ENCODE measurements around the gene PNLIPRP3. TPM values are rescaled to one million over a fixed set of nuclear protein-coding genes. Genes with fewer than 3 reads are reported as not detected.

The PNLIPRP3 gene
- total RNA-seq, 2 experiments from 2014 or later: not detected

- no peak overlapping the region for H3K27ac ChIP-seq (ENCODE audit: low read depth in 1 of 2, low read length in 2 of 2)
- ATAC-seq (ENCODE audit: poor library complexity) (no peak), DNase-seq (no peak)
- Mint-ChIP-seq H3K9me3 (no peaks in the 10 kb centered on the region), H3K4me3 (no peak overlapping the region), H3K36me3 (ENCODE audit: low read depth) (no peaks in the 10 kb centered on the region), H3K4me1 (ENCODE audit: low read depth) (no peaks in the 10 kb centered on the region), H3K27ac (no peak overlapping the region), H3K27me3 (peaks cover 8% of the 10 kb centered on the region)
- no peaks in the 10 kb centered on the region for H3K27me3 ChIP-seq (ENCODE audit: control insufficient read depth in 1 of 2, insufficient read depth in 2 of 2, low read length in 2 of 2)
- intact Hi-C loops (cut with DNase I, micrococcal nuclease): no loop called here
- no peaks in the 10 kb centered on the region for H3K36me3 ChIP-seq (ENCODE audit: insufficient read depth, low read length)
- CTCF ChIA-PET: no interaction called here
- H3K9me3 ChIP-seq (ENCODE audit: control insufficient read depth in 1 of 2, insufficient read depth in 1 of 2, low read length in 2 of 2): no peaks in the 10 kb centered on the region
- POLR2A ChIA-PET: no interaction called here
- H3K4me3 ChIP-seq (ENCODE audit: low read length): no peak overlapping the region
- no peak for TF ChIP-seq CTCF (IDR thresholded peaks at IDR 0.05)
- H3K4me1 ChIP-seq (ENCODE audit: insufficient read depth, low read length): no peaks in the 10 kb centered on the region
Observed at GRCh38 chr10:116470071-116470470, 42.4 kb downstream of the PNLIPRP3 start.

GRCh38 chr10:116470768-116471415, 43.2 kb downstream of the PNLIPRP3 start:
- Histone ChIP-seq H3K4me1 (ENCODE audit: insufficient read depth, low read length) (no peaks in the 10 kb centered on the region), H3K27me3 (ENCODE audit: control insufficient read depth in 1 of 2, insufficient read depth in 2 of 2, low read length in 2 of 2) (no peaks in the 10 kb centered on the region), H3K27ac (ENCODE audit: low read depth in 1 of 2, low read length in 2 of 2) (no peak overlapping the region), H3K4me3 (ENCODE audit: low read length) (no peak overlapping the region), H3K36me3 (ENCODE audit: insufficient read depth, low read length) (no peaks in the 10 kb centered on the region), H3K9me3 (ENCODE audit: control insufficient read depth in 1 of 2, insufficient read depth in 1 of 2, low read length in 2 of 2) (no peaks in the 10 kb centered on the region)
- DNase-seq: no peak
- no peak for TF ChIP-seq CTCF (IDR thresholded peaks at IDR 0.05)
- Mint-ChIP-seq H3K27me3 (peaks cover 8% of the 10 kb centered on the region), H3K4me3 (no peak overlapping the region), H3K9me3 (no peaks in the 10 kb centered on the region), H3K36me3 (ENCODE audit: low read depth) (no peaks in the 10 kb centered on the region), H3K4me1 (ENCODE audit: low read depth) (no peaks in the 10 kb centered on the region), H3K27ac (no peak overlapping the region)
- CTCF ChIA-PET: no interaction called here
- ATAC-seq (ENCODE audit: poor library complexity): no peak
- intact Hi-C loops (cut with DNase I, micrococcal nuclease): no loop called here
- POLR2A ChIA-PET: no interaction called here

- H3K27me3 Mint-ChIP-seq: peaks cover 8% of the 10 kb centered on the region
- intact Hi-C loops (cut with DNase I, micrococcal nuclease): no loop called here
- ChIA-PET CTCF (no interaction called here), POLR2A (no interaction called here)
- H3K36me3 ChIP-seq (ENCODE audit: insufficient read depth, low read length): no peaks in the 10 kb centered on the region
- no peak overlapping the region for H3K27ac Mint-ChIP-seq
- no peaks in the 10 kb centered on the region for H3K4me1 Mint-ChIP-seq (ENCODE audit: low read depth)
- H3K9me3 ChIP-seq (ENCODE audit: control insufficient read depth in 1 of 2, insufficient read depth in 1 of 2, low read length in 2 of 2): no peaks in the 10 kb centered on the region
- H3K27me3 ChIP-seq (ENCODE audit: control insufficient read depth in 1 of 2, insufficient read depth in 2 of 2, low read length in 2 of 2): no peaks in the 10 kb centered on the region
- no peak overlapping the region for H3K4me3 Mint-ChIP-seq
- H3K4me1 ChIP-seq (ENCODE audit: insufficient read depth, low read length): no peaks in the 10 kb centered on the region
- no peaks in the 10 kb centered on the region for H3K36me3 Mint-ChIP-seq (ENCODE audit: low read depth)
- no peak overlapping the region for H3K4me3 ChIP-seq (ENCODE audit: low read length)
- H3K9me3 Mint-ChIP-seq: no peaks in the 10 kb centered on the region
- H3K27ac ChIP-seq (ENCODE audit: low read depth in 1 of 2, low read length in 2 of 2): no peak overlapping the region
- ATAC-seq (ENCODE audit: poor library complexity) (no peak), DNase-seq (no peak)
- no peak for TF ChIP-seq CTCF (IDR thresholded peaks at IDR 0.05)
Observed at GRCh38 chr10:116472891-116473290, 45.2 kb downstream of the PNLIPRP3 start.
